K562 (cell line): Measurements from ENCODE around the gene NUDT22. TPM values are rescaled to one million over a fixed set of nuclear protein-coding genes. Genes with fewer than 3 reads are reported as not detected.

ENCODE experiments used
- ATF1 ChIP-seq, 2 experiments: fragments of 450-650 bp in 1 of 2; IDR thresholded peaks; 2 replicates each; pipeline ENCODE4 v1.6.1; 2016; ENCODE audit warnings: missing compliant biosample characterization in 1 of 2, missing genetic modification characterization in 1 of 2
- BDP1 ChIP-seq: IDR thresholded peaks from 3 replicates; pipeline ENCODE4 v1.6.1; 2011; ENCODE audit not compliant: insufficient read length, insufficient read depth
- GTF2A2 ChIP-seq: IDR thresholded peaks from 2 replicates; pipeline ENCODE4 v1.6.1; 2016; ENCODE audit warnings: mild to moderate bottlenecking, missing genetic modification characterization, missing compliant biosample characterization
- KAT8 ChIP-seq: fragments of 450-650 bp; IDR thresholded peaks from 2 replicates; pipeline ENCODE4 v1.6.1; 2016; ENCODE audit warnings: low read depth, mild to moderate bottlenecking
- MAFK ChIP-seq: IDR thresholded peaks from 2 replicates; pipeline ENCODE4 v1.6.1; 2011; ENCODE audit warnings: low read length, improper control_type of control experiment
- MTA1 ChIP-seq: fragments of 450-650 bp; IDR thresholded peaks from 2 replicates; pipeline ENCODE4 v1.6.1; 2017; ENCODE audit warnings: borderline replicate concordance
- NFIC ChIP-seq: fragments of 450-650 bp; IDR thresholded peaks from 2 replicates; pipeline ENCODE4 v1.6.1; 2017; ENCODE audit warnings: mild to moderate bottlenecking, inconsistent platforms
- NFXL1 ChIP-seq: fragments of 450-650 bp; formaldehyde crosslinking; IDR thresholded peaks from 2 replicates; pipeline ENCODE4 v1.4.0; 2021; ENCODE audit warnings: mild to moderate bottlenecking
- NRF1 ChIP-seq, 2 experiments: fragments of 450-650 bp; IDR thresholded peaks in 1 of 2; conservative IDR thresholded peaks in 1 of 2; 2 replicates each; pipeline ENCODE4 v1.6.1; 2014; ENCODE audit warnings: mild to moderate bottlenecking in 2 of 2
- PTBP1 ChIP-seq: fragments of 200-400 bp; formaldehyde crosslinking; IDR thresholded peaks from 2 replicates; pipeline ENCODE4 v1.6.1; 2017; ENCODE audit warnings: low read depth, low read length
- SNIP1 ChIP-seq: fragments of 450-650 bp; IDR thresholded peaks from 2 replicates; pipeline ENCODE4 v1.7.1; 2017; ENCODE audit warnings: low read depth, mild to moderate bottlenecking
- SRF ChIP-seq, 2 experiments: fragments of 250-450, 450-650 bp in 1 of 2; sonication (Bioruptor Pico) in 1 of 2; sonication (generic) in 1 of 2; formaldehyde crosslinking; IDR thresholded peaks; 2 replicates each; pipeline versions ENCODE4 v1.5.0 to v1.5.1; 2020 to 2022; ENCODE audit warnings: mild to moderate bottlenecking in 1 of 2, missing genetic modification reagents in 1 of 2
- STAT5B ChIP-seq: fragments of 250-450 bp; sonication (Bioruptor Pico); IDR thresholded peaks from 2 replicates; pipeline ENCODE4 v1.8.0; 2021; ENCODE audit warnings: mild to moderate bottlenecking, inconsistent platforms
- TRIM28 ChIP-seq: fragments of 450-650 bp; IDR thresholded peaks from 2 replicates; pipeline ENCODE4 v1.6.1; 2017
- ZBTB11 ChIP-seq, 3 experiments: fragments of 200-800 bp in 1 of 3; fragments of 250-450 bp in 1 of 3; fragments of 450-650 bp in 1 of 3; sonication (Bioruptor Pico) in 1 of 3; sonication (Bioruptor generic) in 1 of 3; formaldehyde crosslinking in 1 of 3; IDR thresholded peaks; 2 replicates each; pipeline versions ENCODE4 v1.6.1 to v1.8.0; 2016 to 2022; ENCODE audit warnings: mild to moderate bottlenecking in 2 of 3, missing genetic modification characterization in 2 of 3, missing compliant biosample characterization in 1 of 3, moderate library complexity in 1 of 3
- ZFP30 ChIP-seq: fragments of 250-450 bp; sonication (Bioruptor Pico); IDR thresholded peaks from 2 replicates; pipeline ENCODE4 v1.8.0; 2022; ENCODE audit warnings: moderate library complexity, mild to moderate bottlenecking, inconsistent platforms, borderline replicate concordance
- ZNF197 ChIP-seq: fragments of 200-800 bp; sonication (Bioruptor generic); IDR thresholded peaks from 2 replicates; pipeline ENCODE4 v1.6.1; 2016; ENCODE audit warnings: low read depth, missing genetic modification characterization, missing compliant biosample characterization
- ZNF511 ChIP-seq: sonication (generic); formaldehyde crosslinking; IDR thresholded peaks from 2 replicates; pipeline ENCODE4 v1.8.0; 2022; ENCODE audit warnings: mild to moderate bottlenecking, missing genetic modification reagents
- ZNF592 ChIP-seq: fragments of 450-650 bp; IDR thresholded peaks from 2 replicates; pipeline ENCODE4 v1.6.1; 2017; ENCODE audit warnings: antibody characterized with exemption, mild to moderate bottlenecking
- ZNF707 ChIP-seq: fragments of 250-450 bp; sonication (Bioruptor Pico); conservative IDR thresholded peaks from 2 replicates; pipeline ENCODE4 v1.8.0; 2022; ENCODE audit warnings: inconsistent platforms, mild to moderate bottlenecking, moderate library complexity
- polyA plus RNA-seq, 8 experiments: library from polyadenylated mRNA; depleted of rRNA in 4 of 8; stranded (reverse) in 5 of 8; unstranded in 3 of 8; fragments of >200 nt; fragmentation: Nextera tagmentation in 2 of 8; fragmentation: Illumina TruSeq in 1 of 8; extraction: Ambion mirVana in 2 of 8; extraction: Trizol in 1 of 8; gene quantifications; 2 replicates each; pipeline versions ENCODE4 v1.2.1 to v1.2.3, GENCODE V29; 2011 to 2014; ENCODE audit warnings: inconsistent platforms in 1 of 8, missing spikeins in 1 of 8
- total RNA-seq, 7 experiments: library from RNA; depleted of rRNA in 6 of 7; stranded (reverse); fragments of >200 nt in 6 of 7; fragmentation: Illumina TruSeq in 2 of 7; extraction: Trizol in 2 of 7; gene quantifications; 2 replicates each; pipeline versions ENCODE4 v1.2.1 to v1.2.3, GENCODE V29; 2011 to 2021; ENCODE audit warnings: low replicate concordance in 1 of 7

The NUDT22 gene
- total and polyA plus RNA-seq, 9 of the 15 experiments (the other 6 are each of a cell fraction or from before 2014, with no cell fraction given): 6.3 to 92.6 (median 37.4) TPM

GRCh38 chr11:64241491-64242374 is 15.7 kb downstream of the NUDT22 start (continued):
- TF ChIP-seq ZNF707 (CRISPR knock-in tag) (no peak), GTF2A2 (no peak), NRF1 (conservative IDR thresholded peaks at IDR 0.05 in 1 of 2, IDR thresholded peaks at IDR 0.05 in 1 of 2) (no peak), STAT5B (CRISPR knock-in tag) (no peak), ZNF511 (CRISPR knock-in tag) (no peak), SRF (CRISPR knock-in tag; IDR thresholded peaks at IDR 0.05) (peak in 1 of 2 experiments; percentile 59; a peak in 1 of 4 replicates), NFIC (peak; percentile 21; the same call in 1 of the 2 replicates), ZNF592 (no peak), ZFP30 (CRISPR knock-in tag) (no peak), MTA1 (no peak), ZBTB11 (CRISPR knock-in tag; IDR thresholded peaks at IDR 0.05) (peak in 2 of 3 experiments; percentile 68 to 96; a peak in 3 of 6 replicates), ATF1 (CRISPR knock-in tag; IDR thresholded peaks at IDR 0.05) (no peak), ATF1 (tag; IDR thresholded peaks at IDR 0.05) (no peak; the same call in 1 of the 2 replicates), SNIP1 (no peak), ZNF197 (CRISPR knock-in tag) (no peak), KAT8 (no peak), TRIM28 (no peak), PTBP1 (no peak), MAFK (no peak), BDP1 (no peak), NFXL1 (CRISPR knock-in tag) (no peak)
